ENCODE results near the gene RBM10.
"Not testable (repeated sequence)": the region's sequence is repeated elsewhere in the genome, so short reads cannot be mapped to it uniquely, and the experiment has no call there.

RBM10 gene

GRCh38 chrX:47144626-47145394 lies at the start of gene RBM10, which contains the start of gene NDUFB11:
TSS of gene RBM10 (plus strand) at chrX:47145221. CDS start at chrX:47147482, 2,261 bp downstream.
TSS of gene NDUFB11 (minus strand) at chrX:47144702. CDS start at chrX:47144679, 23 bp downstream.
- DNase-seq: peak; percentile 96

GRCh38 chrX:47097018-47097417 lies 48.0 kb upstream of the RBM10 start:
- DNase-seq: no peak

- no peak for DNase-seq
Observed at GRCh38 chrX:47098338-47099094, 46.5 kb upstream of the RBM10 start.

- DNase-seq: no peak
Observed at GRCh38 chrX:47101206-47101605, 43.8 kb upstream of the RBM10 start.

- not testable (repeated sequence) for DNase-seq
Observed at GRCh38 chrX:47110936-47111615, 33.9 kb upstream of the RBM10 start.

- DNase-seq: no peak
Observed at GRCh38 chrX:47112316-47112954, 32.6 kb upstream of the RBM10 start.

- not testable (repeated sequence) for DNase-seq
Observed at GRCh38 chrX:47116551-47117110, 28.4 kb upstream of the RBM10 start.

- DNase-seq: not testable (repeated sequence)
Observed at GRCh38 chrX:47124466-47124865, 20.6 kb upstream of the RBM10 start.

GRCh38 chrX:47129157-47129898 lies 15.7 kb upstream of the RBM10 start:
- DNase-seq: peak; percentile 98

- peak; percentile 44 for DNase-seq
Observed at GRCh38 chrX:47129899-47130358, 15.1 kb upstream of the RBM10 start.

- DNase-seq: no peak
Observed at GRCh38 chrX:47133493-47133892, 11.5 kb upstream of the RBM10 start.

- peak; percentile 1 for DNase-seq
Observed at GRCh38 chrX:47135650-47136049, 9.4 kb upstream of the RBM10 start.

- no peak for DNase-seq
Observed at GRCh38 chrX:47138171-47138570, 6.8 kb upstream of the RBM10 start.

- DNase-seq: peak; percentile 63
Observed at GRCh38 chrX:47143894-47144625, 961 bp upstream of the RBM10 start.

- peak; percentile 34 for DNase-seq
Observed at GRCh38 chrX:47145395-47146120, 537 bp downstream of the RBM10 start.

- DNase-seq: peak; percentile 36
Observed at GRCh38 chrX:47146121-47146935, 1.3 kb downstream of the RBM10 start.

GRCh38 chrX:47146936-47147859 lies 2.2 kb downstream of the RBM10 start:
- DNase-seq: no peak

- DNase-seq: no peak
Observed at GRCh38 chrX:47148946-47149345, 3.9 kb downstream of the RBM10 start.

Measured in NCI-H1092 treated with DMSO at 0.1 percent for 48 hours (cell line).